AG04449 (cell line): ENCODE measurements around the gene CDNF.

ENCODE experiments used
- CTCF ChIA-PET: fragments of 350-600 bp; formaldehyde crosslinking; extraction: SDS; loops from one replicate; lab custom pipeline; 2021; ENCODE audit warnings: antibody characterized with exemption; lab: Yijun Ruan, JAX
- POLR2A ChIA-PET: fragments of 400-600, 350-600 bp; formaldehyde crosslinking; extraction: SDS; loops from one replicate; lab custom pipeline; 2020; ENCODE audit warnings: antibody characterized with exemption, inconsistent platforms; lab: Yijun Ruan, JAX
- DNase-seq: peaks from one replicate; pipeline ENCODE4 v3.0.0-alpha.2; 2010; ENCODE audit warnings: low read depth, low spot score
- H3K4me3 ChIP-seq: 2 replicates; pipeline ENCODE4 v1.5.1; 2011; ENCODE audit warnings: low read depth, mild to moderate bottlenecking, control low read depth, low read length
- CTCF ChIP-seq: IDR thresholded peaks from one replicate; pipeline ENCODE4 v1.5.1; 2011; ENCODE audit warnings: mild to moderate bottlenecking, moderate library complexity, low read length, control low read depth, inconsistent platforms; ENCODE audit not compliant: insufficient read depth; ENCODE audit errors: missing control alignments

CDNF gene

GRCh38 chr10:14837757-14838581, at the start of gene CDNF, which contains the start of the genes HSPA14 and MSANTD7:
CDNF (minus strand) TSS chr10:14838037; CDS start chr10:14837946, 91 bp downstream.
HSPA14 (plus strand) TSS chr10:14838306; CDS start chr10:14838403, 97 bp downstream.
MSANTD7 (plus strand) TSS chr10:14838306; CDS start chr10:14842285, 3,979 bp downstream.
- no peak for TF ChIP-seq CTCF
- ChIA-PET POLR2A (interaction anchor here (0.6 to 1.9 kb wide), 5 partner anchors 11 to 250 kb away, joined by 3 to 10 read pairs (median 3); partner anchors contain the start of gene SUV39H2), CTCF (interaction anchor here (1.0 to 3.5 kb wide), 7 partner anchors 10 to 347 kb away, joined by 3 to 31 read pairs (median 9); partner anchors contain the start of gene SUV39H2)
- DNase-seq = peak; percentile 92
- H3K4me3 ChIP-seq = peak within 1 kb of the TSS; percentile 98

- POLR2A ChIA-PET = no interaction called here
- TF ChIP-seq CTCF = no peak
- CTCF ChIA-PET = interaction anchor here (1.6 kb wide), 1 partner anchor 21 kb away, joined by 7 read pairs; no protein-coding TSS in a partner anchor
- no peak for DNase-seq
- H3K4me3 ChIP-seq = no peak overlapping the region
Measured at GRCh38 chr10:14884082-14884481, 46.2 kb upstream of the CDNF start.

GRCh38 chr10:14880229-14880628, 42.4 kb upstream of the CDNF start:
- CTCF ChIA-PET = interaction anchor here (1.4 kb wide), 1 partner anchor 23 kb away, joined by 6 read pairs; no protein-coding TSS in a partner anchor
- TF ChIP-seq CTCF = no peak
- H3K4me3 ChIP-seq = peak overlapping the region; percentile 74
- no peak for DNase-seq
- POLR2A ChIA-PET = no interaction called here

GRCh38 chr10:14879928-14880193, 42.0 kb upstream of the CDNF start:
- POLR2A ChIA-PET = interaction anchor here (0.6 kb wide), 1 partner anchor 80 kb away, joined by 3 read pairs; no protein-coding TSS in a partner anchor
- no peak for DNase-seq
- H3K4me3 ChIP-seq = peak overlapping the region; percentile 74
- CTCF ChIA-PET = interaction anchor here (1.4 kb wide), 1 partner anchor 24 kb away, joined by 6 read pairs; no protein-coding TSS in a partner anchor
- no peak for TF ChIP-seq CTCF

- no peak for TF ChIP-seq CTCF
- ChIA-PET POLR2A (interaction anchor here (0.5 to 1.8 kb wide), 9 partner anchors 10 to 291 kb away, joined by 3 to 10 read pairs (median 3); partner anchors contain the start of genes CDNF, HSPA14, MSANTD7 and NMT2), CTCF (interaction anchor here (0.7 to 1.4 kb wide), 6 partner anchors 22 to 226 kb away, joined by 3 to 6 read pairs (median 4); partner anchors contain the start of genes CDNF, HSPA14 and MSANTD7)
- no peak for DNase-seq
- peak overlapping the region; percentile 74 for H3K4me3 ChIP-seq
Measured at GRCh38 chr10:14879124-14879927, 41.5 kb upstream of the CDNF start.
